Measurements from ENCODE around the gene GSTM3. TPM values are rescaled to one million over a fixed set of nuclear protein-coding genes. Genes with fewer than 3 reads are reported as not detected.

The GSTM3 gene
- total RNA-seq, 6 donors from 2014 or later: 4.9 to 23.3 (median 11.2) TPM

- DNase-seq: peak in 1 of 2 donors; percentile 20
- TF ChIP-seq POLR2AphosphoS5 (IDR thresholded peaks at IDR 0.05) (no peak), CTCF (IDR thresholded peaks at IDR 0.05) (no peak), POLR2A (IDR thresholded peaks at IDR 0.05) (no peak), EP300 (IDR thresholded peaks at IDR 0.05) (no peak)
- H3K9me3 ChIP-seq: no peaks in the 10 kb centered on the region
- no peaks in the 10 kb centered on the region for H3K27me3 ChIP-seq
- H3K36me3 ChIP-seq: no peaks in the 10 kb centered on the region
- ATAC-seq (ENCODE audit: low FRiP score in 2 of 2): no peak
- 92 to 93% methylated on average over 17 to 19 of the region's 19 CpGs for WGBS, 2 donors
- peaks cover 41 to 57% (median 55%) of the 10 kb centered on the region in 4 donors for H3K4me1 ChIP-seq
- no peak overlapping the region for H3K27ac ChIP-seq
- no peak overlapping the region for H3K4me3 ChIP-seq
Observed at GRCh38 chr1:109787845-109788601, 47.2 kb upstream of the GSTM3 start.

GRCh38 chr1:109787211-109787844 is 46.5 kb upstream of the GSTM3 start:
- TF ChIP-seq POLR2AphosphoS5 (IDR thresholded peaks at IDR 0.05): no peak
- no peak for TF ChIP-seq EP300 (IDR thresholded peaks at IDR 0.05)
- no peak for TF ChIP-seq POLR2A (IDR thresholded peaks at IDR 0.05)
- TF ChIP-seq CTCF (IDR thresholded peaks at IDR 0.05): no peak
- Histone ChIP-seq H3K36me3 (no peaks in the 10 kb centered on the region), H3K4me1 (peaks cover 41 to 52% (median 50%) of the 10 kb centered on the region in 4 donors), H3K9me3 (no peaks in the 10 kb centered on the region), H3K27me3 (no peaks in the 10 kb centered on the region), H3K4me3 (no peak overlapping the region), H3K27ac (no peak overlapping the region)
- 91 to 97% methylated on average over 9 of the region's 9 CpGs for WGBS, 2 donors
- DNase-seq (no peak), ATAC-seq (ENCODE audit: low FRiP score in 2 of 2) (no peak)

GRCh38 chr1:109786531-109787021 is 45.7 kb upstream of the GSTM3 start:
- Histone ChIP-seq H3K36me3 (no peaks in the 10 kb centered on the region), H3K27ac (peak overlapping the region in 1 of 4 donors; percentile 42), H3K27me3 (no peaks in the 10 kb centered on the region), H3K4me1 (peaks cover 33 to 45% (median 43%) of the 10 kb centered on the region in 4 donors), H3K9me3 (no peaks in the 10 kb centered on the region), H3K4me3 (no peak overlapping the region)
- DNase-seq (peak in 1 of 2 donors; percentile 59), ATAC-seq (ENCODE audit: low FRiP score in 2 of 2) (peak in 1 of 2 donors; percentile 20)
- WGBS, 2 donors: 45 to 62% methylated on average over 6 of the region's 6 CpGs
- TF ChIP-seq POLR2A (IDR thresholded peaks at IDR 0.05) (no peak), POLR2AphosphoS5 (IDR thresholded peaks at IDR 0.05) (no peak), CTCF (IDR thresholded peaks at IDR 0.05) (no peak), EP300 (IDR thresholded peaks at IDR 0.05) (no peak)

- no peaks in the 10 kb centered on the region for H3K36me3 ChIP-seq
- DNase-seq: no peak
- no peak for TF ChIP-seq EP300 (IDR thresholded peaks at IDR 0.05)
- no peak for TF ChIP-seq POLR2AphosphoS5 (IDR thresholded peaks at IDR 0.05)
- no peak for TF ChIP-seq CTCF (IDR thresholded peaks at IDR 0.05)
- TF ChIP-seq POLR2A (IDR thresholded peaks at IDR 0.05): no peak
- ATAC-seq (ENCODE audit: low FRiP score in 2 of 2): no peak
- peak overlapping the region in 1 of 4 donors; percentile 42 for H3K27ac ChIP-seq
- no peaks in the 10 kb centered on the region for H3K9me3 ChIP-seq
- 50 to 69% methylated on average over 5 of the region's 5 CpGs for WGBS, 2 donors
- H3K27me3 ChIP-seq: no peaks in the 10 kb centered on the region
- no peak overlapping the region for H3K4me3 ChIP-seq
- peaks cover 28 to 40% (median 38%) of the 10 kb centered on the region in 4 donors for H3K4me1 ChIP-seq
Observed at GRCh38 chr1:109786112-109786480, 45.3 kb upstream of the GSTM3 start.

Measured in upper lobe of left lung (tissue), 6 donors.